ENCODE data around the gene DAP3. TPM values are rescaled to one million over a fixed set of nuclear protein-coding genes. Genes with fewer than 3 reads are reported as not detected.

DAP3 gene
- total and polyA plus RNA-seq, 2 of the 13 experiments (the other 11 are each of a cell fraction or from before 2014, with no cell fraction given) = 129 to 133 TPM

GRCh38 chr1:155646307-155646706 is 42.6 kb upstream of the DAP3 start:
- POLR2A ChIA-PET = interaction anchor here (0.7 kb wide), 1 partner anchor 52 kb away, joined by 3 read pairs; no protein-coding TSS in a partner anchor
- Histone ChIP-seq H4K20me1 (ENCODE audit: insufficient read depth, low read length) (no peaks in the 10 kb centered on the region), H3K4me2 (ENCODE audit: low read depth, low read length) (no peak overlapping the region), H3K27ac (ENCODE audit: extremely low read length, insufficient read depth, low read length) (no peak overlapping the region), H3K27me3 (ENCODE audit: control insufficient read depth in 1 of 2, insufficient read depth in 2 of 2, low read length in 2 of 2) (no peaks in the 10 kb centered on the region), H2AFZ (ENCODE audit: low read length) (no peak overlapping the region), H3K9ac (ENCODE audit: insufficient read depth, low read depth, low read length) (no peak overlapping the region), H3K4me1 (ENCODE audit: insufficient read depth, low read length) (peaks cover 47% of the 10 kb centered on the region), H3K9me3 (ENCODE audit: low read length) (peaks cover 32% of the 10 kb centered on the region), H3K36me3 (replicated peaks in 1 of 2; ENCODE audit: control insufficient read depth in 1 of 2, insufficient read depth in 2 of 2, low read length in 2 of 2) (no peaks in the 10 kb centered on the region), H3K79me2 (ENCODE audit: insufficient read depth, low read length) (no peaks in the 10 kb centered on the region), H3K4me3 (replicated peaks in 1 of 3; ENCODE audit: insufficient read depth in 1 of 3, low read depth in 2 of 3, low read length in 3 of 3) (no peak overlapping the region)
- DNase-seq (ENCODE audit: low spot score) = no peak
- no peak for FAIRE-seq
- CTCF ChIA-PET (ENCODE audit: low intra/inter-chr PET ratio, low total read pairs) = no interaction called here
- in situ Hi-C loops (cut with HindIII; ENCODE audit: extremely low pct_ligation_motif_present, low pct_unique_long_range_greater_than_20kb) = no loop called here
- 91% methylated on average over 2 of the region's 2 CpGs for WGBS (ENCODE audit: low lambda C conversion rate)
- intact Hi-C loops (cut with micrococcal nuclease; ENCODE audit: unreplicated experiment) = no loop called here
- TF ChIP-seq HNRNPLL (IDR thresholded peaks at IDR 0.05; ENCODE audit: low read depth, low read length, poor library complexity, severe bottlenecking) (no peak), ZNF567 (CRISPR knock-in tag; IDR thresholded peaks at IDR 0.05; ENCODE audit: borderline replicate concordance) (no peak), ZNF136 (CRISPR knock-in tag; IDR thresholded peaks at IDR 0.05; ENCODE audit: low read depth) (no peak), ZNF614 (CRISPR knock-in tag; IDR thresholded peaks at IDR 0.05; ENCODE audit: borderline replicate concordance) (no peak), SALL1 (CRISPR knock-in tag; IDR thresholded peaks at IDR 0.05) (no peak), SIN3B (IDR thresholded peaks at IDR 0.05; ENCODE audit: low read length) (no peak), ZNF597 (CRISPR knock-in tag; IDR thresholded peaks at IDR 0.05) (no peak), JUND (CRISPR knock-in tag; IDR thresholded peaks at IDR 0.05) (no peak), TRIM22 (IDR thresholded peaks at IDR 0.05) (no peak), FOXK2 (IDR thresholded peaks at IDR 0.05) (no peak), FOSL2 (CRISPR knock-in tag; IDR thresholded peaks at IDR 0.05) (no peak), ZNF749 (CRISPR knock-in tag; IDR thresholded peaks at IDR 0.05; ENCODE audit: borderline replicate concordance) (no peak), KLF11 (CRISPR knock-in tag; IDR thresholded peaks at IDR 0.05) (no peak)
- TF ChIP-seq, protein P1, sequence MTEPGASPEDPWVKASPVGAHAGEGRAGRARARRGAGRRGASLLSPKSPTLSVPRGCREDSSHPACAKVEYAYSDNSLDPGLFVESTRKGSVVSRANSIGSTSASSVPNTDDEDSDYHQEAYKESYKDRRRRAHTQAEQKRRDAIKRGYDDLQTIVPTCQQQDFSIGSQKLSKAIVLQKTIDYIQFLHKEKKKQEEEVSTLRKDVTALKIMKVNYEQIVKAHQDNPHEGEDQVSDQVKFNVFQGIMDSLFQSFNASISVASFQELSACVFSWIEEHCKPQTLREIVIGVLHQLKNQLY (CRISPR knock-in tag; IDR thresholded peaks at IDR 0.05) = no peak
- TF ChIP-seq, protein P2, sequence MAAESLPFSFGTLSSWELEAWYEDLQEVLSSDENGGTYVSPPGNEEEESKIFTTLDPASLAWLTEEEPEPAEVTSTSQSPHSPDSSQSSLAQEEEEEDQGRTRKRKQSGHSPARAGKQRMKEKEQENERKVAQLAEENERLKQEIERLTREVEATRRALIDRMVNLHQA (CRISPR knock-in tag; IDR thresholded peaks at IDR 0.05) = no peak
- no TSS peak for BruUV-seq (replicated peaks)
- ATAC-seq = no peak
